Dendritic cell treated with granulocyte-macrophage colony-stimulating factor and Interleukin-4, amounts not matched to agents 40 ng/mL and 50 ng/mL, for 4 days (primary cell): ENCODE data around the gene IFITM10.
"Not testable (repeated sequence)": the region's sequence is repeated elsewhere in the genome, so short reads cannot be mapped to it uniquely, and the experiment has no call there.

Source experiments
- H3K27ac Mint-ChIP-seq: one replicate; pipeline ENCODE4 v1.8.0; 2022; ENCODE audit warnings: mild to moderate bottlenecking, mixed read lengths
- H3K27me3 Mint-ChIP-seq: one replicate; pipeline ENCODE4 v1.8.0; 2022; ENCODE audit warnings: mild to moderate bottlenecking, mixed read lengths
- H3K36me3 Mint-ChIP-seq: one replicate; pipeline ENCODE4 v1.8.0; 2022; ENCODE audit warnings: low read depth, mixed read lengths
- H3K4me1 Mint-ChIP-seq: one replicate; pipeline ENCODE4 v1.8.0; 2022; ENCODE audit warnings: low read depth, mixed read lengths
- H3K4me3 Mint-ChIP-seq: one replicate; pipeline ENCODE4 v1.8.0; 2022; ENCODE audit warnings: mild to moderate bottlenecking, moderate library complexity, mixed read lengths
- H3K9me3 Mint-ChIP-seq: one replicate; pipeline ENCODE4 v1.8.0; 2022; ENCODE audit warnings: mixed read lengths
- intact Hi-C: fragments of 100-400 bp; cut with micrococcal nuclease; formaldehyde crosslinking; loops from one replicate; pipeline ENCODE4 v1.15.0; 2022

Gene IFITM10

GRCh38 chr11:1689250-1690166 is 60.9 kb downstream of the IFITM10 start:
- H3K4me1 Mint-ChIP-seq: peaks cover 11% of the 10 kb centered on the region
- H3K36me3 Mint-ChIP-seq, H3K27ac Mint-ChIP-seq, intact Hi-C loops, H3K9me3 Mint-ChIP-seq, H3K4me3 Mint-ChIP-seq: not testable (repeated sequence)
- peaks cover 65% of the 10 kb centered on the region for H3K27me3 Mint-ChIP-seq

- H3K27me3 Mint-ChIP-seq: peaks cover 58% of the 10 kb centered on the region
- H3K4me3 Mint-ChIP-seq, H3K36me3 Mint-ChIP-seq, intact Hi-C loops, H3K27ac Mint-ChIP-seq, H3K4me1 Mint-ChIP-seq, H3K9me3 Mint-ChIP-seq: not testable (repeated sequence)
These were observed 62.0 kb downstream of the IFITM10 start for GRCh38 chr11:1688336-1688947.

GRCh38 chr11:1686220-1686619 is 64.2 kb downstream of the IFITM10 start:
- H3K4me1 Mint-ChIP-seq, intact Hi-C loops, H3K27ac Mint-ChIP-seq: not testable (repeated sequence)

GRCh38 chr11:1684886-1685874 is 65.2 kb downstream of the IFITM10 start:
- H3K27me3 Mint-ChIP-seq: peaks cover 38% of the 10 kb centered on the region
- H3K36me3 Mint-ChIP-seq, H3K4me3 Mint-ChIP-seq, H3K4me1 Mint-ChIP-seq, intact Hi-C loops, H3K9me3 Mint-ChIP-seq, H3K27ac Mint-ChIP-seq: not testable (repeated sequence)

More at GRCh38 chr11:1686220-1686619, 64.2 kb downstream of the IFITM10 start:
- H3K27me3 Mint-ChIP-seq: peaks cover 47% of the 10 kb centered on the region
- H3K4me3 Mint-ChIP-seq, H3K36me3 Mint-ChIP-seq, H3K9me3 Mint-ChIP-seq: not testable (repeated sequence)

- H3K4me3 Mint-ChIP-seq, intact Hi-C loops, H3K36me3 Mint-ChIP-seq, H3K9me3 Mint-ChIP-seq, H3K27ac Mint-ChIP-seq, H3K4me1 Mint-ChIP-seq: not testable (repeated sequence)
- H3K27me3 Mint-ChIP-seq: peaks cover 29% of the 10 kb centered on the region
These were observed 66.4 kb downstream of the IFITM10 start for GRCh38 chr11:1683904-1684572.

- H3K36me3 Mint-ChIP-seq, H3K4me3 Mint-ChIP-seq, intact Hi-C loops, H3K9me3 Mint-ChIP-seq, H3K27ac Mint-ChIP-seq, H3K4me1 Mint-ChIP-seq: not testable (repeated sequence)
- H3K27me3 Mint-ChIP-seq: peaks cover 21% of the 10 kb centered on the region
These were observed 67.2 kb downstream of the IFITM10 start for GRCh38 chr11:1683216-1683615.
